Endothelial cell (in vitro differentiated cells): ENCODE data around the gene PGRMC1. TPM values are rescaled to one million over a fixed set of nuclear protein-coding genes. Genes with fewer than 3 reads are reported as not detected.

ENCODE experiments used
- DNase-seq: peaks from one replicate; pipeline ENCODE4 v3.0.0; 2021; ENCODE audit warnings: low spot score
- H3K27ac Mint-ChIP-seq: one replicate; pipeline ENCODE4 v1.8.0; 2021; ENCODE audit warnings: mixed read lengths, inconsistent platforms; ENCODE audit not compliant: unreplicated experiment
- H3K27me3 Mint-ChIP-seq: one replicate; pipeline ENCODE4 v1.8.0; 2021; ENCODE audit warnings: mild to moderate bottlenecking, moderate library complexity, mixed read lengths, inconsistent platforms; ENCODE audit not compliant: unreplicated experiment
- H3K36me3 Mint-ChIP-seq: one replicate; pipeline ENCODE4 v1.8.0; 2021; ENCODE audit warnings: mild to moderate bottlenecking, low read depth, mixed read lengths, inconsistent platforms; ENCODE audit not compliant: unreplicated experiment
- H3K4me1 Mint-ChIP-seq: one replicate; pipeline ENCODE4 v1.8.0; 2021; ENCODE audit warnings: mild to moderate bottlenecking, mixed read lengths, inconsistent platforms; ENCODE audit not compliant: unreplicated experiment
- H3K4me3 Mint-ChIP-seq: one replicate; pipeline ENCODE4 v1.8.0; 2021; ENCODE audit warnings: mild to moderate bottlenecking, mixed read lengths, inconsistent platforms; ENCODE audit not compliant: unreplicated experiment
- H3K9me3 Mint-ChIP-seq: one replicate; pipeline ENCODE4 v1.8.0; 2021; ENCODE audit warnings: mixed read lengths, inconsistent platforms; ENCODE audit not compliant: unreplicated experiment
- long read RNA-seq: library from polyadenylated mRNA; unstranded; transcript quantifications from one replicate; pipeline ENCODE4 v2.0.0, GENCODE V29; 2020; ENCODE audit not compliant: unreplicated experiment
- total RNA-seq: library from RNA; stranded (reverse); fragmentation: NEBNext Ultra II Directional; extraction: Animal tissue kit (Norgen Biotek cat#: 25700); gene quantifications from one replicate; pipeline ENCODE4 v1.2.1, GENCODE V29; 2021; ENCODE audit not compliant: unreplicated experiment
- TF ChIP-seq, protein P1 (sequence below): fragments of 200-600 bp; sonication (generic); IDR thresholded peaks from one replicate; pipeline ENCODE4 v1.5.0; 2021; ENCODE audit warnings: antibody characterized with exemption; ENCODE audit not compliant: unreplicated experiment

The PGRMC1 gene
- total RNA-seq = 153 TPM
- long read RNA-seq, transcript PGRMC1-201 (3 exons, 1,911 nt) = major isoform, 202 of 205 reads
- long read RNA-seq, partial matches to known transcripts = 2 of 205 reads
- long read RNA-seq, other reads (novel, unspliced or antisense) = 1 of 205 reads

GRCh38 chrX:119235872-119236622 is at the start of gene PGRMC1:
TSS of gene PGRMC1 (plus strand) at chrX:119236285. CDS start at chrX:119236364, 79 bp downstream.
- peaks cover 4% of the 10 kb centered on the region for H3K27me3 Mint-ChIP-seq
- H3K36me3 Mint-ChIP-seq = peaks cover 4% of the 10 kb centered on the region
- peak within 1 kb of the TSS; percentile 97 for H3K27ac Mint-ChIP-seq
- DNase-seq = peak; percentile 73
- peaks cover 19% of the 10 kb centered on the region for H3K4me1 Mint-ChIP-seq
- no peaks in the 10 kb centered on the region for H3K9me3 Mint-ChIP-seq
- TF ChIP-seq, protein P1, sequence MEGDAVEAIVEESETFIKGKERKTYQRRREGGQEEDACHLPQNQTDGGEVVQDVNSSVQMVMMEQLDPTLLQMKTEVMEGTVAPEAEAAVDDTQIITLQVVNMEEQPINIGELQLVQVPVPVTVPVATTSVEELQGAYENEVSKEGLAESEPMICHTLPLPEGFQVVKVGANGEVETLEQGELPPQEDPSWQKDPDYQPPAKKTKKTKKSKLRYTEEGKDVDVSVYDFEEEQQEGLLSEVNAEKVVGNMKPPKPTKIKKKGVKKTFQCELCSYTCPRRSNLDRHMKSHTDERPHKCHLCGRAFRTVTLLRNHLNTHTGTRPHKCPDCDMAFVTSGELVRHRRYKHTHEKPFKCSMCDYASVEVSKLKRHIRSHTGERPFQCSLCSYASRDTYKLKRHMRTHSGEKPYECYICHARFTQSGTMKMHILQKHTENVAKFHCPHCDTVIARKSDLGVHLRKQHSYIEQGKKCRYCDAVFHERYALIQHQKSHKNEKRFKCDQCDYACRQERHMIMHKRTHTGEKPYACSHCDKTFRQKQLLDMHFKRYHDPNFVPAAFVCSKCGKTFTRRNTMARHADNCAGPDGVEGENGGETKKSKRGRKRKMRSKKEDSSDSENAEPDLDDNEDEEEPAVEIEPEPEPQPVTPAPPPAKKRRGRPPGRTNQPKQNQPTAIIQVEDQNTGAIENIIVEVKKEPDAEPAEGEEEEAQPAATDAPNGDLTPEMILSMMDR = no peak
- H3K4me3 Mint-ChIP-seq = peak within 1 kb of the TSS; percentile 100

DNA sequence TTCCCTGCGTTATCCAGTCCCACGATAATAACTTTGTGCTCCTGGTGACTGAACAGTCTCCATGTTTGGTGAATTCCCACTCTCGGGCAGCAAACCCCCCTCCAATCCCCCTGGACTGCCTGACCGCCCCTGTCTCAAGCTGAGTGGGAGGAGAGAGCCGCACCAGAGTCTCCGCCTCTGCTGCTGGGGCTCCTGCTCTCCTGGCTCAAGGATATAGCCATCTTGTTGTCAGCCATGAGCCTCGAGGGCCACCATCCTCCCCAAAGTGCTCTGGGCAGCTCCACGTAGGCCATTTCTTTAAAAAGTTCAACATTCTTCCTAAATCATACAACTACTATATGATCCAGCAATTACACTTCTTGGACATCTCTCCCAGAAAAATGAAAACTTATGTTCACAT is 49.3 kb upstream of the PGRMC1 start:
- no peak overlapping the region for H3K27ac Mint-ChIP-seq

GRCh38 chrX:119187298-119187697 is 48.8 kb upstream of the PGRMC1 start:
- Mint-ChIP-seq H3K4me3 (no peak overlapping the region), H3K9me3 (no peaks in the 10 kb centered on the region), H3K27me3 (peaks cover 4% of the 10 kb centered on the region), H3K36me3 (no peaks in the 10 kb centered on the region), H3K4me1 (no peaks in the 10 kb centered on the region), H3K27ac (no peak overlapping the region)
- TF ChIP-seq, protein P1 = no peak
- no peak for DNase-seq

More for the DNA sequence above, 49.3 kb upstream of the PGRMC1 start:
- no peak for DNase-seq
- no peaks in the 10 kb centered on the region for H3K4me1 Mint-ChIP-seq
- TF ChIP-seq, protein P1 = no peak
- H3K4me3 Mint-ChIP-seq = no peak overlapping the region
- H3K27me3 Mint-ChIP-seq = peaks cover 4% of the 10 kb centered on the region
- no peaks in the 10 kb centered on the region for H3K9me3 Mint-ChIP-seq
- H3K36me3 Mint-ChIP-seq = no peaks in the 10 kb centered on the region

GRCh38 chrX:119189115-119189514 is 47.0 kb upstream of the PGRMC1 start:
- no peaks in the 10 kb centered on the region for H3K36me3 Mint-ChIP-seq
- DNase-seq = no peak
- no peaks in the 10 kb centered on the region for H3K9me3 Mint-ChIP-seq
- H3K27me3 Mint-ChIP-seq = peaks cover 4% of the 10 kb centered on the region
- no peaks in the 10 kb centered on the region for H3K4me1 Mint-ChIP-seq
- TF ChIP-seq, protein P1 = no peak
- H3K27ac Mint-ChIP-seq = no peak overlapping the region
- no peak overlapping the region for H3K4me3 Mint-ChIP-seq

DNA sequence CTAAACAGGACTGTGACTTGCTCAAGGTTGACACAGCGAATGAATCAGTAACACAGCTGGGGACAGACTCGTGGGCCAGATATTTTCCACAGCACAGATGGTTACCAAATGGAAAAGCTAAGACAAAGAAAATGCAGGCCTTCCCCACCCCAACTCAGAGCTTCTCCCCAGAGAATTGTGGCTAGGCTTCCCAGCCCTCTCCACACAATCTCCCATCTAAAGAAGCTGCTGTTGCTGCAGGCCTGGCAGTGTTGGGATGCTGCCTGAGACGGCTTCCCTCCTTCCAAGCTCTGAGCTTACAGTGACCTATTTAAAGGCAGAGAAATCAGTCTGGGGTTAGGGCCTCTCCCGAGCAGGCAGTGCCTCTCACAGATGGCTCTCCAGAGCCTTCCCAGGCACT is 46.5 kb upstream of the PGRMC1 start:
- Mint-ChIP-seq H3K27ac (no peak overlapping the region), H3K9me3 (no peaks in the 10 kb centered on the region), H3K4me3 (no peak overlapping the region), H3K27me3 (peaks cover 4% of the 10 kb centered on the region), H3K4me1 (no peaks in the 10 kb centered on the region), H3K36me3 (no peaks in the 10 kb centered on the region)
- TF ChIP-seq, protein P1 = no peak
- DNase-seq = no peak
